Stimulated activated CD4-positive, alpha-beta T cell treated with anti-CD3 and anti-CD28 coated beads, Interleukin-1b, Interleukin-23, amount 100 ng/mL, for 24 hours (primary cell): ENCODE measurements around the gene CDH4.
"Not testable (repeated sequence)": the region's sequence is repeated elsewhere in the genome, so short reads cannot be mapped to it uniquely, and the experiment has no call there.

Experiments used
- DNase-seq, 4 experiments: peaks; one replicate each; pipeline ENCODE4 v3.0.0-alpha.2; 2020; ENCODE audit warnings: low read depth in 4 of 4, low spot score in 1 of 4

CDH4 gene

GRCh38 chr20:61846741-61847419 lies 594.8 kb downstream of the CDH4 start:
- DNase-seq: no peak

GRCh38 chr20:61847420-61847748 lies 595.3 kb downstream of the CDH4 start:
- no peak for DNase-seq

DNA sequence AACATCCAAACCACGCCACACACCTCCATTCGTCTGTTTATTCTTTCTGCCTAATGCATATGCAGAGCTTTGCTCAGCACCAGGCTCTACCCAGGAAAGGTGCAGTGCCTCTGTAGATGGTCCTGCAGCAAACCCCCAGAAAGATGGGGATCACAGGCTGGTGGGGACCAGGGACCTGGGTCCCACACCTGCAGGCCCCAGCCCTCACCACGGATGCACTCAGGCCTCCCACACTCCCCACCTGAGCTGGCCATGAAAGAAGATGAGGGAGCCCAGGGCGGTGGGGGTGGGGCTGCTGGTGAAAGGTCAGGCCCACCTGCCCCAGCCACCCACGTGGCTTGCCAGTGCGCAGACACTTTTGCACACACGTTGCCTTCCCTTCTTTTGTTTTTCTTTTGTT lies 595.9 kb downstream of the CDH4 start:
- no peak for DNase-seq

DNA sequence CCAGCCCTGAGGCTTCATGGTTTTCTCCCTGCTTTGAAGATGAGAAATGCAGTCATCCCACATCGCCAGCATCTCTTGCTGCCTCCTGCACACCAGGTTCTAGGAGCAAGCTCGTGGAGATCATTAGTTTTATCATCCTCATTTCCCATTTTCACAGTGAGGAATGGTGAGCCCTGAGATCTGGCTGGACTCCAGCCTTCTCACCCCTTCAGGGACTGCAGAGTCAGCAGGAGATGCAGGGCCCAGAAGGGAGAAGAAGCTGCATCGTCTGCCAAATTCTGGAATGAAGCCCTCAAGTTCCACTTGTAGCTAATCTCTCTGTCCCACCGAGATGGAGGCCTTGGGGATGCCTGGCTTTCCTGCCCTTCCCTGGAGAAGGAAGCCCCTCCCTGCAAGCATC lies 596.8 kb downstream of the CDH4 start:
- no peak for DNase-seq

GRCh38 chr20:61849376-61849775 lies 597.3 kb downstream of the CDH4 start:
- DNase-seq: no peak

- no peak for DNase-seq
Observed at GRCh38 chr20:61849822-61850221, 597.8 kb downstream of the CDH4 start.

DNA sequence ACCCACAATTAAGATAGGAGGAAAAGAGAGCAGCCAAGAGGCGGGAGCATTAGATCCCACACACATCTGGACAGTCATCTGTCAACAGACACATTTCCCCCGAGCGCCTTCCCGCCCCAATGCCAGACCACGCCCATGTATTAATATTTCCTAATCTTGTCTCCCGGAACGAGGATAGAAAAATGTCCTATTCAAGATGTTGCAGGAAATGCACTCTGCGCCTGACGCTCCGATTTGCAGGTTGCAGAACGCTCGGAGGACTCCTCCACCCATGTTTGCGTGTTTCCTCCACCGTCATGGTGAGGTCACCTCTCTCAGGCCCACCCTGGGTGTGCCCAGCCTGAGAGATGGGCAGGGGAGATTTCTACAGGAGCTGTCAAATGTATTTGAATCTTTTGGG lies 598.4 kb downstream of the CDH4 start:
- no peak for DNase-seq

- DNase-seq: no peak
Observed at GRCh38 chr20:61850926-61851900, 599.2 kb downstream of the CDH4 start.

DNA sequence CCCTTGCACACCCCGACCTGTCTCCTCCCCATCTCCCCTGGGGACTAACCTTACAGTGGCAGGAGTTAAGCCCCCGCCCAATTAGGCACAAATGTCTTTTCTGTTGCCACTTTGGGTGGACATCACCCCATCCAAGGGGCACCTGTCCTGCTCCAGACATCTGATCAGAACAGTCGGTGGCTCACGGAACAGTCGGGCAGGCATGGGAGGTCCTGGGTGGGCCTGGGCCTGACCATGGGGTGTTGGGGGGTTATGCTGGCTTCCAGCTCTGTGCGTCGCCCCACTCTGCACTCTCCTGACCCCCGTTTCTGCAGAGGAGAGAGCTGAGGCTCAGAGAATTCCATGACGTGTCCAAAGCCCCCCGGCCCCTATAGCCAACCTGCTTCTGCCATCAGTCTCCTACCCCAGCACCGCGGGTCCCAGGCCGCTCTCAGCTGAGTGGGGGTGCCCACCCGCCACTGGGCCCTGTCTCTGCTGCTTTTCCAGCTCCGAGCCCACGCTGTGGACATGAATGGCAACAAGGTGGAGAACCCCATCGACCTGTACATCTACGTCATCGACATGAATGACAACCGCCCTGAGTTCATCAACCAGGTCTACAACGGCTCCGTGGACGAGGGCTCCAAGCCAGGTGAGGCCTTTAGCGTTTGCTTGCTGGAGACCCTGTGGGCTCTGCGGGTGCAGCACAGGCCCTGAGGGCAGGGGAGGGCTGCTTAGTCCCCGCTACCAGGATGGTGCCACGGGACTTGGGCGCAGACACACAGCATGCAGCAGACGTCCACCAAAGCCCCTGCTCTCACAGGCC lies 600.4 kb downstream of the CDH4 start:
- DNase-seq: no peak

GRCh38 chr20:61853073-61854005 lies 601.3 kb downstream of the CDH4 start:
- no peak for DNase-seq

- DNase-seq: not testable (repeated sequence)
Observed at GRCh38 chr20:61854538-61854937, 602.5 kb downstream of the CDH4 start.

DNA sequence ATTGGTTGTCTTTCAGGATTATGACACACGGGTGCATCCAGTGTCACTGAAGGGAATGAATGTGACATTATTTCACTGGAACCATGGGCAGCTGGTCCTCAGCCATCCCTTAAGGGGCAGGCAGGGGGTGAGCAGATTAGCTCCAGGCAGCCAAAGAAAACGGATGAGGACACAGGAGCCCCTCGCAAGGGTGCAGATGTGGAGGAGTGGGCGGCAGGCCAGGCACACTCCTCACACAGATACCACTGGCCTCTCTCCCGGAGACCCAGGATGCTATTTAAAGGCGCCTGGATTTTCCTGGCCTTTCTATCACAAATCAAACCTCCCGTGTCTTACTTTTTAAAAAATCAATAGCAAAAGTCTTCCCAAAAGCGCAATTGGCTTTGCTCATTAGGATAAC lies 603.2 kb downstream of the CDH4 start:
- no peak for DNase-seq

DNA sequence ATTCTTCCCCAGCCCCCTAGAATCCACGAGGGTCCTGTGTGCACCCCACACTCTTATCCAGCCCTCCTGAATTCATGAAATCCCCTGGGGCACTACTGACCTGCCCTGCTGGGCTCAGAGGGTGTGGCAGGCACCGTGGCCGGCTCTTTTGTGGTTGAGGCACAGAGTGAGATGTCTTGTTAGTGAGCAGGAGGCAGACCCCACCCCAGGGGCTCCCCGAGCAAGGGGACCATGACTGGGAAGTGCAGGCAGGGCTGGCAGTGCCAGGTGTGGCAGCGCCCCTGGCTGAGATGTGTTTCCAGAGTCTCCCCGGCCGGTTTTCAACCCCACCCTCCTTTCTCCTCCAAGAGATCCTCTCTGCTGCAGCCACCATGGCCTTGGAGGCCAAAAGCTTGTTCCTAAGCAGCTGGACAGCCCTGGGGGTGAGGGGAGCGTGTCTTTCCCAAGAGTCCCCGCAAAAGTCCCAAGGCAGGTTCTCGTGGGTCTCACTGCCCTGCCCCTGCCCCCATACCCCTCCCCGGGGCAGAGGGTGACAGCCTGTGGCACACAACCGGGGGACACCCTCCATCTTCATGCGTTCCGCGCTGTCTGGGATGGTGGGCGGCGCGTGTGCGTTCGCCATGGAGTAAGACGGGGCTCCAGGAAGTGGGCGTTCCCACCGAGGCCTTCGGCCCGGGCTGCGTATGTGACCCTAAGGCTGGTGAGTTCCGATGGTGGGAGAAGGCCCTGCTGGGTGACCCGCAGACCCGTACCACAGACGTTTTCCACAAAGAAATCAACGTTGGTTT lies 604.8 kb downstream of the CDH4 start:
- DNase-seq: no peak

- DNase-seq: no peak
Observed at GRCh38 chr20:61857414-61857775, 605.3 kb downstream of the CDH4 start.

DNA sequence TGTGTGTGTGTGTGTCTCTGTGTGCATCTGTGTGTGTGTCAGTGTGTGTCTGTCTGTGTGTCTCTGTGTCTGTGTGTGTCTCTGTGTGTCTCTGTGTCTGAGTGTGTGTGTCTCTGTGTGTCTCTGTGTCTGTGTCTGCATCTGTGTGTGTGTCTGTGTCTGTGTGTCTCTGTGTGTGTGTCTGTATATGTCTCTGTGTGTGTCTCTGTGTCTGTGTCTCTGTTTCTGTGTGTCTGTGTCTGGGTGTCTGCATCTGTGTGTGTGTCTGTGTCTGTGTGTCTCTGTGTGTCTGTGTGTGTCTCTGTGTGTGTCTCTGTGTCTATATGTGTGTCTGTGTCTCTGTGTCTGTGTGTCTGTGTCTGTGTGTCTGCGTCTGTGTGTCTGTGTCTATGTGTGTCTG lies 605.8 kb downstream of the CDH4 start:
- DNase-seq: no peak

DNA sequence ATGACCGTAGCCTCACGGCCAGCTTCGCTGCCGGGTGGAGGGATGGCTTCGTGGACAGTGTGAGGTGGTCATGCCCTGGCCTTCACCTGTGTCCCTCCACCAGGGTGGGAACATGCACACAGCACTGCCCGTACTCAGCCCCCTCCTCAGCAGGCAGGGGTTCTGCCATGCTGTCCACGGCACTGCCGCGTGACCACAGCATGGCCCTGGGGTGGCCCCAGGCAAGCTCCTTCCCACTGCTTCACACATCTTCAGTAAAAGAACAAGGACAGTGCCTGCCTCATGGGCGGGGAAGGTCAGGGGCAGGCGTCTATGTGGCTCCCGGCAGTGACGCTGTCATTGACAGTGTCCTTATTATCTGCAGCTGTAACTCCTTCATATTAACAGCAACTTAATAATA lies 607.7 kb downstream of the CDH4 start:
- no peak for DNase-seq

- DNase-seq: no peak
Observed at GRCh38 chr20:61860260-61860987, 608.4 kb downstream of the CDH4 start.

GRCh38 chr20:61861054-61861841 lies 609.2 kb downstream of the CDH4 start:
- DNase-seq: no peak
